Mesodermal cell (in vitro differentiated cells): Measurements from ENCODE around the gene CENPO.
"Not testable (repeated sequence)": the region's sequence is repeated elsewhere in the genome, so short reads cannot be mapped to it uniquely, and the experiment has no call there.

Experiments used
- H3K27ac ChIP-seq: 2 replicates; pipeline ENCODE4 v1.7.0; 2013; ENCODE audit warnings: mild to moderate bottlenecking, low read depth, low read length, moderate library complexity; ENCODE audit not compliant: severe bottlenecking
- H3K36me3 ChIP-seq: 2 replicates; pipeline ENCODE4 v1.7.1; 2013; ENCODE audit warnings: mild to moderate bottlenecking, low read length, moderate library complexity; ENCODE audit not compliant: control insufficient read depth, insufficient read depth
- H3K4me1 ChIP-seq: one replicate; pipeline ENCODE4 v1.7.1; 2013; ENCODE audit warnings: mild to moderate bottlenecking, low read length; ENCODE audit not compliant: insufficient read depth, control insufficient read depth, poor library complexity, severe bottlenecking
- H3K4me3 ChIP-seq: 2 replicates; pipeline ENCODE4 v1.7.0; 2013; ENCODE audit warnings: low read length, control low read depth, mild to moderate bottlenecking; ENCODE audit not compliant: insufficient read depth, poor library complexity, severe bottlenecking; ENCODE audit errors: extremely low read depth
- H3K9me3 ChIP-seq: 2 replicates; pipeline ENCODE4 v1.7.1; 2013; ENCODE audit warnings: mild to moderate bottlenecking, low read length, moderate library complexity; ENCODE audit not compliant: control insufficient read depth
- WGBS, 2 experiments: methylation state at CpG; one replicate each; pipeline ENCODE4 v1.1.5; 2013; ENCODE audit warnings: missing lambda C conversion rate in 2 of 2; ENCODE audit not compliant: insufficient coverage in 2 of 2; 5-methylcytosine and 5-hydroxymethylcytosine counted together

Gene CENPO

DNA sequence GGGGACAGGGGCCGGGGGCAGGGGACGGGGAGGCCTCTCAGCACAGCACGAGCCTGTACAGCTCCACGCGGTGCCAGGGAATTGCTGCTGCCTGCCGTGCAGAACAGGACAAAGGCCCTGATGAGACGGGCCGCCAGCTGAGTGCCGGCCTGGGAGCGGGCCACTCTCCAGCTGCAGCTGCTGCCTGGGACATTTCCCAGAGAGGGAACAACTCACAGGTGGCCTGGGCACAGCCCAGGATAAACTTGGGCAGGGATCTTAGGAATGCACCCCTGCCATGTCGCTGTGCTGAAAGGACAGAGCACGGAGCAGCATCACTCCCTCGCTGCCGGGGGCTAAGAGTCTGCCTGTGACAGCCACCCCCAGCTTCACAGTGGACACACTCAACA is 38.8 kb downstream of the CENPO start:
- Histone ChIP-seq H3K27ac (no peak overlapping the region), H3K36me3 (peaks cover 48% of the 10 kb centered on the region), H3K9me3 (no peaks in the 10 kb centered on the region), H3K4me3 (no peak overlapping the region), H3K4me1 (no peaks in the 10 kb centered on the region)
- WGBS, 2 experiments, result 65 to 74% methylated on average over 11 to 14 of the region's 14 CpGs

DNA sequence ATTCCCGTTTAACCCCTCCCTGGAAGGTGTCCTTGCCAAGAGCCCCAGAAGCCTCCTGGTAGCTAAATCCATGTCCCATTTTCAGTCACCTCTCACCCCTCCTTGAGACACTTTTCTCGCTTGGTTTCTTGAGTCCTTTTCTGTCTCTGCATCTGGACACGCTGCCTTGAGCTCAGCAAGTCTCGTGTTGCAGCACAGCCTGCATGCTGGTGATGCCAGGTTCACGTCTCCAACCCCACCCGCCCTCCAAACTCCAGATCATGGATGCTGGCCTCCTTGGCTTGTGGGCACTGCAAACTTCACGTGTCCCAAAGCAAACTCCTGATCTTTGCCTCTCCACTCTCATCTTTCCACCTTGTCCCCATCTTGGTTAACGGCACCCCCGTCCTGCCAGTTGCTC is 39.3 kb downstream of the CENPO start:
- H3K4me3 ChIP-seq, result no peak overlapping the region
- no peak overlapping the region for H3K27ac ChIP-seq
- H3K4me1 ChIP-seq, result no peaks in the 10 kb centered on the region
- H3K36me3 ChIP-seq, result peaks cover 48% of the 10 kb centered on the region
- no peaks in the 10 kb centered on the region for H3K9me3 ChIP-seq
- 74 to 76% methylated on average over 9 of the region's 9 CpGs for WGBS, 2 experiments

DNA sequence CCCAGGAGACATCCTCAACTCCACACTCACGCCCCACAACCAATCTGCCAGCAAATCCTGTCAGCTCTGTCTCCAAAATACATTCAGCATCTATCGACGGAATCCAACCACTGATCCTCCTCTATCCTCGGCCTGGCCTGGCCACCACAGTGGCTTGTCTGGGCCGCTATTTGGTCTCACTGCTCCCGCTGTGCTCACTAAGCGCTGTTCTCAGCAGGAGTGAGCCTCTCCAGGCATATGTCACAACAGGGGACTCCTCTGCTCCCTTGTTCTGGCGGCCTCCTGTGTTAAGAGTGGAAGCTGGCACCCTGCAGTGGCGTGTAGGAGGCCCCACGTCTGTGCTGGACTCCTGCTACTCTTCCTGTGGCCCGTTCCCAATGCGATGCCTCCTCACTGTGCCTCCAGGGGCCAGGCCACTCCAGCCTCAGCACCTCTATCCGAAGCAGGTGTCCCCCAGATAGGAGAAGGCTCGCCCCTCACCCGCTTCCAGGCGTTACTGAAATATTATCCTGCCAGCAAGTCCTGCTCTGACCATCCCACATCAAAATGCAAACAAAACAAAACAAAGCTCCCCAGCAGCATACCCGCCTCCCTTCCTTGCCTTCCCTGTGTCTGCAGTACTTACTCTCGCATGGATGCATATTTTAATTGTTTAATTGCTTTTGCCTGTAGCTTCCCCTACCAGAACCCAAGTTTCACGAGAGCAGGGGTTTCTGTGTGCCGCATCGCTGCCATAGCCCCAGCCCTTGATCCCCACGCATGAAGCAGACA is 39.9 kb downstream of the CENPO start:
- no peak overlapping the region for H3K27ac ChIP-seq

DNA sequence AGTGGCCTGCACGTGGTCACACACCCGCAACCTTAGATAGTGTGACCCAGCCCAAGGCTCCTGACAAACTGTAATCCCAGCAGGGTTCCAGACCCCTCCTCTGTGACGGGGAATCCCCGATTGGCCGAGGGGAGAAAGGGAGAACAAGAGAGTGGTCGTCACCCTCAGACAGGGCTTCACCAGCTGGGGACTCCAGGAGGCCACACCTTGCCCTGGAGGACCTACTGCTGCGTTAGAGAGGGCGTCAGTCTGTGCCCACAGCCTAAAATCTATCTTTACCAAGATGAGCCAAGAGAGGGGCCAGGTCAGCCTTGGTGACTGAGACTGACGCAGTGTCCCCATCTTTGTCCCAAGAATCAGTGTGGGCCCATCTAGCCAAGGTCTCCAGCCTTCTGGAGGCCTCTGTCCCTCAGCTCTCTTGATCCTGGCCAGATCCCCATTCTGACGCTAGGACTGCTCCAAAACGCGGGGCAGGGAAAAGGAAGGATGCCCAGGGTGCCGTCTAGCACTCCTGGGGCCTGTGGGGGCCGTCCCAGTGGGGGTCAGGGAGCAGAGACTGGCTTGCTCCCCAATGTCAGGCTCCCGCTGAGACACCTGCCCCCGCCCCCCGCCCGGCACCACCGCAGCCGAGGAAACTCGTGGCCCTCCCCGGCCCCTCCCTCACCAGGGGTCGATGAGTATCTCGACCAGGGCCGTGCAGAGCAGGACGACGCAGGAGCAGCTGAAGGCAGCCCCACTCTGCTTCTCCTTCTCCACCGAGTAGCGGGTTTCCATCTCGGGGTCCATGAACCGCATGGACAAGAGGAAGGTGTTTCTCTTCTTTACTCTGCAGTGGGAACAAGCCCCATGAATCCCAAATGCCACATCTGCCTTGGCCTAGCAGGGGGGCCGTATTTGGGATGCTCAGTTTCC is 40.9 kb downstream of the CENPO start:
- H3K9me3 ChIP-seq, result no peaks in the 10 kb centered on the region
- no peak overlapping the region for H3K4me3 ChIP-seq
- H3K36me3 ChIP-seq, result peaks cover 48% of the 10 kb centered on the region
- 96% methylated on average over 16 to 28 of the region's 32 CpGs for WGBS, 2 experiments
- H3K27ac ChIP-seq, result no peak overlapping the region
- H3K4me1 ChIP-seq, result no peaks in the 10 kb centered on the region

More for the DNA sequence above, 39.9 kb downstream of the CENPO start:
- no peaks in the 10 kb centered on the region for H3K4me1 ChIP-seq
- peaks cover 48% of the 10 kb centered on the region for H3K36me3 ChIP-seq
- no peak overlapping the region for H3K4me3 ChIP-seq
- H3K9me3 ChIP-seq, result no peaks in the 10 kb centered on the region
- WGBS, 2 experiments, result 66 to 69% methylated on average over 17 to 19 of the region's 22 CpGs

DNA sequence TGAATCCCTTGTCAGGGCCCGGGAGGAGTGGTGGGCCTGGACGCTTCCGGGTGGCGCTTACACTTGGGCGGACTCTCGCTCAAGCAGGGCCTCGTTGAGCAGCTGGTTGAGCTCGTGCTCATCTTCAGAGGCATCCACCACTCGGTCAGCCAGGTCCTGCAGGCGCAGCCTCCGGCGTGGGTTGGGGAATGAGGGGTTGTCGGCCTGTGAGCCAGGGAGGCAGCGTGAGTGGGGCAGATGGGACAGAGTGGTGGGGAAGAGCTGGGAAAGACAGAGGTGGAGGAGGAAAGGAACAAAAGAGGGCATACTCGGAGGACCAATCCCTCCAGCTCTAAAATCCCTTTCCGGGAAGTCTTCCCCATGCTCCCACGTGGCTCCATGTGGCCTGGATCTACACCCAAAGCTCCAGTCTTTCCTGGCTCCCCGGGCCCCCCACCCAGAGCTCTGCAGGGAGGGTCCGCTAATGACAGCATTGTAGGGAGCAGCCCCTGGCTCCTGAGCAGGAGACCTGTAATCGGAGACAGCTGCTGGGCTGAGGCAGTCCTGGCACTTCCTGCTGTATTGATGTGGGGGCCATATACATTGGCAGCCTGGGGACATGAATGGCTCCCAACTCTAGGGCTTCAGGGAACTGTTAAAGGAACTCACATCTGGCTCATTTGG is 41.6 kb downstream of the CENPO start:
- H3K4me3 ChIP-seq, result no peak overlapping the region
- 95% methylated on average over 16 to 20 of the region's 20 CpGs for WGBS, 2 experiments
- no peaks in the 10 kb centered on the region for H3K9me3 ChIP-seq
- H3K36me3 ChIP-seq, result peaks cover 47% of the 10 kb centered on the region
- H3K4me1 ChIP-seq, result no peaks in the 10 kb centered on the region
- no peak overlapping the region for H3K27ac ChIP-seq

DNA sequence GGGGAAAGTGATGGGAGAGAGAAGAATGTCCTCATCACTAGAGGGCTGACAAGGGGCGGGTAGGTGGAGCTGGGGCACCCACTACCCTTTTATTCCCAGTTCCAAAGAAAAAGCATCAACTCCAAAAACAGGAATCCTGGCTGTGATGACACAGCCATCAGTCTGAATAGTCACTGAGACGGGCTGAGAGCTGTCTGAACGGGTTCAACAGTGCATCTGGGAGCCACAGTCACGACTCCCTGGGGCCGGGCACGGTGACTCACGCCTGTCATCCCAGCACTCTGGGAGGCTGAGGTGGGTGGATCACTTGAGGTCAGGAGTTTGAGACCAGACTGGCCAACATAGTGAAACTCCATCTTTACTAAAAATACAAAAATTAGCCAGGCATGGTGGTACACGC is 42.2 kb downstream of the CENPO start:
- not testable (repeated sequence) for H3K4me1 ChIP-seq, H3K4me3 ChIP-seq, H3K27ac ChIP-seq, H3K9me3 ChIP-seq
- H3K36me3 ChIP-seq, result peaks cover 44% of the 10 kb centered on the region
- 85 to 92% methylated on average over 5 to 6 of the region's 8 CpGs for WGBS, 2 experiments

DNA sequence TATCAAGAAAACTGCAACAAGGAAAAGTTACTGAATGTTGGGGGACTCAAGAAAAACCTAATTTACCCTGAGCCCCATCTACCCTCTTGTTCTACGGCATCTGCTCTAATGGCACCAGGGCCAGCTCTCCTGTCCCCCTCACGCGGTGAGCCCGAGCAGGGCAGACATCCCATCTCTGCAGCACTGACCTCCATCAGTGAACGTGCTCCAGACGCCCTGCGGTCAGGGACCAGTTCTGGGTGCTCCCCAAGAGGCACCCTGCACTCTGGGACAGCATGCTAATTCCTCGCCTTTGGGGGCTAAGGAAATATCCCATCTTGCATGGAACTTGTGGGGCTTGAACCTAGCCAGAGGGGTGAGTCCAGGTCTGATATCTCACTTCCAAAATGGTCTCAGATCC is 43.0 kb downstream of the CENPO start:
- no peaks in the 10 kb centered on the region for H3K4me1 ChIP-seq
- H3K4me3 ChIP-seq, result no peak overlapping the region
- WGBS, 2 experiments, result 95 to 99% methylated on average over 8 of the region's 8 CpGs
- H3K9me3 ChIP-seq, result no peaks in the 10 kb centered on the region
- peaks cover 36% of the 10 kb centered on the region for H3K36me3 ChIP-seq
- H3K27ac ChIP-seq, result no peak overlapping the region

DNA sequence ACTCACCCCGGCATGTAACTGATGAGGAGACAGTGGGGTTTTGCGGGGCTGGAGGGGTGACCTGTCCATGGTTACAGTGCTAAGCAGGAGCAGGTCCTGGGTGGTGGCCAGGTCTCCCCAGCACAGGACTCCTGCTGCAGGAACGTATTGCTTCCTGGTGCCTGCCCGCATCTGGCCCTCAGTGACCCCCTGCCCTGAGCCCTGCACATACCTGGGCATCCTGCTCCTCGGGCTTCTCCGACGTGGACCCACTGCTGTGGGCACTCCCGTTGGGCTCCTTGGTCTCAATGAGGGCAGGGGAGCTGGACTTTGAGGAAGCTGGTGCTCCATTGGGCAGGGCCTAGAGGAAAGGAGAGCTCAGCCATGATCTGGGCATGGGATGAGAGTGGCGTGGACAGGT is 43.5 kb downstream of the CENPO start:
- no peaks in the 10 kb centered on the region for H3K4me1 ChIP-seq
- H3K9me3 ChIP-seq, result no peaks in the 10 kb centered on the region
- H3K4me3 ChIP-seq, result no peak overlapping the region
- WGBS, 2 experiments, result 93 to 97% methylated on average over 8 to 9 of the region's 9 CpGs
- peaks cover 32% of the 10 kb centered on the region for H3K36me3 ChIP-seq
- H3K27ac ChIP-seq, result no peak overlapping the region

DNA sequence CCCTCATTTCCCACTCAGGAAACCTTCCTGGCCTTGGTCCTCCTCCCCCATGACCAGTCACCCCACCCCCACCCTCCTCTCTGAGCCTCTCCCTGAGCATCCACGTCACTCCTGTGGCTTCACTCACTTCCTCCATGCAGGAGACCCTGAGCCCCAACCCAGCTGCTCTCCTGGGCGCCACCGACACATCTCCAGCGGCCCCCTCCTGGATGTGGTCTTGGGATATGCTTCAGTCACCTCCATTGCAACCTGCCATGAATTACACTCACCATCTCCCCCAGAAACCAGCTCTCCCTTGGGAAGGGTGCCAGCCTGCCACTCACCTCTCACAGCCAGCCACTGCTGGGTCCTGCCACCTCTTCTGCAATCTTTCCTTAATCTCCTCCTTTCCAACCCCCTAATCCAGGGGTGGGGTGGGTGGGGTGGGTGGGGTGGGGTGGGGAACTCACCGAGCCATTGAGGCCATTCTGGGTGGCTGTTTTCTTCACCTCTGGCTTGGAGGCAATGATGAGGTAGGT is 44.8 kb downstream of the CENPO start:
- Histone ChIP-seq H3K36me3 (peaks cover 32% of the 10 kb centered on the region), H3K4me1 (no peaks in the 10 kb centered on the region), H3K9me3 (no peaks in the 10 kb centered on the region), H3K27ac (no peak overlapping the region), H3K4me3 (no peak overlapping the region)
- WGBS, 2 experiments, result 86 to 100% methylated on average over 1 to 2 of the region's 5 CpGs

DNA sequence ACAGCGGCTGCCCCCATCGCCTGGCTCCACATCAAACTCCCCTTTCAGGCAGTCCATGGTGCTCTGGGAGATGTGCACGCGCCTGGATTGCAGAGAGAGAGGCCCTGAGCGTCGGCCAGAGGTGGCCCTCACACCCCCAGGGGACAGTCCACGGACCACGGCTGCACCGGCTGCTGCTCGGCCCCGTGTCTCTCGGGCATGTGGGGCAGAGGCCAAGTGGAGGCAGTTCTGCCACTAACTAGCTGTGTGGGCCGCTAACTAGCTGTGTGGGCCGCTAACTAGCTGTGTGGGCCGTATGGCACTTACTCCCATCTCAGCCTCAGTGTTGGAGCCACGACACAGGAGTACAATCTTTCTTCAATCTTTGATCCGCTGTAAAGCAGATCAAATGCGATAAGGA is 45.3 kb downstream of the CENPO start:
- Histone ChIP-seq H3K4me1 (no peaks in the 10 kb centered on the region), H3K4me3 (no peak overlapping the region), H3K36me3 (peaks cover 31% of the 10 kb centered on the region), H3K27ac (no peak overlapping the region), H3K9me3 (no peaks in the 10 kb centered on the region)
- WGBS, 2 experiments, result 93 to 97% methylated on average over 14 to 15 of the region's 18 CpGs
